HG03280 (cell line): ENCODE results near the gene LRRC10.

Experiments
- ATAC-seq: cut with Tn5 transposase; IDR thresholded peaks from one replicate; pipeline ENCODE4 v1.9.1; 2021; ENCODE audit warnings: mild to moderate bottlenecking, moderate library complexity; ENCODE audit not compliant: unreplicated experiment

Gene LRRC10

GRCh38 chr12:69610729-69611128 is at the start of gene LRRC10:
LRRC10 (minus strand) TSS chr12:69610907; CDS start chr12:69610838, 69 bp downstream.
- no peak for ATAC-seq

DNA sequence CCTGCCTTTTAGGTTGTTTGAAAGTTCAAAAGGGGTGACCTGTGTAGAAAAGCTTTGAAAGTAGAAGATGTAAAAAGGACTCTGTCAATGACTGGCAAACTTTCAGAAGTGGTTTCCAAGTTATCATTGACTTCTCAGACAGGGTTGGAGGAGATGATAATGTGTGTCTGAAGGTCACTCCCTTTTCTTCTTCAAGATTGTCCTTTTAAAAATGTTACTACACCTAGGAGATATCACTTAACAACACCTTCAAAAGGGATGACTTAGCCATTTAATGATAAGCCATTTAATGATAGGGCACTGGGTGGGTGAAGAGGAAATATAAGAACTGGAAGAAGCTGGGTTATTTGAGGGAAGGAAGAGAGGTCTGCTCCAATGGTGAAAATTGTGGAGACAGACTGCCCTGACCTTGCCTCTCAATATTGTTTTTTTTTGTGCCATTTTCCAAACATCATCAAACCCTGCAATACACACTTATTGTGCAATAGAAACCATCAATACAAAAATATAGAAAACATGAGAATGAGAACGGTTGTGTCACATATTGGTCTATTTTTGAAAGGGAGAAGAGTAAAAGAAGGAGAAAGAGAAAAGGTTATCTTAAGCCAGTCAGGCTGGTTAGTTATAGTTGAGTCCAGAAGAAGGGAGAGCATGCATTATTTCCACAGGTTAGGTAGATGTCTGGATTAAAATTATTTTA is 49.6 kb upstream of the LRRC10 start:
- ATAC-seq: no peak

DNA sequence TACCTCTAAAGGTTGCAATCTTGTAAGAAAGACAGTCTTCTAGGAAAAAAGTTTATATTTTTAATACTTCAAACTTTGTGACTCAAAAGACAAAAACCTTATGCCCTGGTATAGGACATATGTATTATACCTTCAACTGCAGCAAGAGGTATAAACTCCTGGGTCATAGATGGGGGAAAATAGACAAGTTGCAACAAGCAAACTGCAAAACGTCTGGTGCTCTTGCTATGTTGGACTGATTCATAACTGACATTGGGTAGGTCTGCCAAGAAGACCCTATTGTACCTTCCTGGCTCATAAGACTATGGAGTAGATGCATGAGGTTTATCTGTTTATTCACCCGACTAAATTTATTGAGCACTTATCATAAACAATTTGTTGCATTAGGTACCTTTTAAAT is 47.5 kb upstream of the LRRC10 start:
- ATAC-seq: no peak

- ATAC-seq: no peak
Observed at GRCh38 chr12:69657376-69658137, 46.9 kb upstream of the LRRC10 start.

DNA sequence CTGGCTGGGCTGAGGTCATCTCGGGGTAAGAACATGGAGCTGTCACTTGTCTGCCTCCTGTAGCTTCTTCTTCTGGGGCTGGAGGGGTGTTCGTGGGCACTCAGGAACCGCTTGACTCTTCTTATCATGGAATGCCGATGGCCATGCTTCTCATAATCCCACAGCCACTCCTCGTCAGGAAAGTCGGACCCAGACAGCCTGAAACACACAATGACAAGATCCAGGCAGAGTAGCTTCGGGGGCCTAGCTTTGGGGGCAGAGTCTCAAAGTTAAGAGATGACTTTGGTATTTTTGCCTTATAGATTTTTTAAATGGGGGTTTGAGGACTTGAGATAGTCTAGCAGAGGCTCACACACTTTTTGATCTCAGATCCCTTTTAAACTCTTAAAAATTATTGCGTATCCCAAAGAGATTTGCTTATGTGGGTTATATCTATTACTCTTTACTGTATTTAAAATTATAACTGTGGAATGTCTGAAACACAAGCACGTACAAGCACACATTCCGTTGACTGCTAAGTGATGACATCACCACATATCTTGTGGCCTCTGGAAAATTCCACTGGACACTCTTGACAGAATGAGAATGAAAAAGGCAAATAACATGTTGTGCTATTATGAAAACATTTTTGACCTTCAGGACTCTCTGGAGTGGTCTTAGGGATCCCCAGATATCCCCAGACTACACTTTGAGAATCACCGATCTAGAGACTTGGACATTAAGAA is 45.1 kb upstream of the LRRC10 start:
- ATAC-seq: no peak

- no peak for ATAC-seq
Observed at GRCh38 chr12:69653703-69654102, 43.0 kb upstream of the LRRC10 start.

GRCh38 chr12:69651922-69652321 is 41.2 kb upstream of the LRRC10 start:
- no peak for ATAC-seq

- ATAC-seq: no peak
Observed at GRCh38 chr12:69649529-69649928, 38.8 kb upstream of the LRRC10 start.

GRCh38 chr12:69648476-69648875 is 37.8 kb upstream of the LRRC10 start:
- no peak for ATAC-seq

- ATAC-seq: no peak
Observed at GRCh38 chr12:69647178-69647577, 36.5 kb upstream of the LRRC10 start.

DNA sequence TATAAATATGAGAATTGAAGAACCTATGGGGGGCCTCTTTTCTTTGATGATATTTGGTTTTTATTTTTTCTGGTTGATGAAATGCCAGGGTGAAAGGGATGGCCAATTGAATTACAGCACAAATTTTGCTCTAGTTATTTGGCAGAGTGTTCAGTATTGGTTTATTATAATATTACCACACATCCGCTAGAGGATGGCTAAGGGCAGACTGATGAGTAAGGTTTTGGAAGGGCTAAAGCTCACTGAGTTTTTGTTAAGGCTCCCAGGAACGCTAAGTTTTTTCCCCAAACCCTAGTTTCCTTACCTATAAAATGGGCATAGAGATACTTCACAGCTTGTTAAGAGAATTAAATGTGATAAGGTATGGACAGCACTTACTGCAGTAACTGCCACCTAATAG is 34.3 kb upstream of the LRRC10 start:
- ATAC-seq: no peak

DNA sequence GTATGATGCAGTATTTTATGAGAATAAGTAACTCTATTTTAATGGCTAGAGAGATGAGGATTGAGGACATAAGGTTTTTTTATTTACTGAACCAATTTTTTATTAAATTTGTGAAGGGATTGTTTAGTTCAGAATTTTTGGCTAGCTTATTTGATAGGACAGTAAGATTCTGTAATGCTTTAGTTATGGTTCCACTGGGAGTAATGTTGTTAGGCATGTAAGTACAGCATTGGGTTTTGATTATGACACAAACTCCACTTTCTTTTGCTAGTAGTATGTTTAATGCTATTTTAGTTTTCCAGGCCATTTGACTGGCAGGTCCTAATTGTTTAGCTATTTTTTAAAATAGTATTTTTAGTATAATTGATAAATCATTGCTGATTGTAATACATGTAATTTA is 33.8 kb upstream of the LRRC10 start:
- ATAC-seq: no peak

DNA sequence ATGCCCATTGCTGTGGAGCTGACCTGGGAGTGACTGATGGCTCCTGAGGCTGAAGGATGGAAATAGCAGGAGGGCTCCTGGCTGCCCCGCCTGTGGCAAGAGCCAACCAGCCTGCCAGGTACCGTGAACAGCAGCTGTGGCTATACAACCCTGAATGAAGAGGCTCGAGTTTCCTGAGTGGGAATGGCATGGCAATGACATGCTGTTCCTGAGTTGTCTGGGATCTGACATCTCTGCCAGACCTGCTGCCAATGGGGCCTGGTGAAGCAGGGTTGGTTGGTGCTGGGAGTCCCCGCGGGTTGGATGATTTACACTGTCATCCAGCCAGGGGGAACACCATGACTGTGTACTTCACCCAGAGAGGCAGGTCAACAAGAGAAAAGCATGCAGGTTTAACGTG is 31.8 kb upstream of the LRRC10 start:
- ATAC-seq: no peak

DNA sequence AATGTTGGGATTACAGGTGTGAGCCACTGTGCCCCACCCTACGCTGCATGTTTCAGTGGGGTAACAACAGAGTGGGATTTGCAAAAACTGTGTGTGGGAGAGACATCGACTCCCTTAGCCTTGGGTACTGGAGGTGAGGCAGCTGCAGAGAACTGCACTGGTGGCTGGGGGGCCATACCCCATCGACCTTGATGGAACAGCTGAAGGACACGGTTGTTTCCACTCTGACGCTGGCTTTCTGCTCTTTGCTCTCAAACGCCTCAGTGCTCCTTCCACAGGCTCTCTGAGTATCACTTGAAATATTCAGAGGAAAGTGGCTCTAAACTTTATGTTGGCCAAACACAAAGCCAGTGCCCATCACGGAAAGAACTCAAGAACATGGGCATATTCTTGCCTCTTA is 30.8 kb upstream of the LRRC10 start:
- no peak for ATAC-seq

- peak; percentile 92 for ATAC-seq
Observed at GRCh38 chr12:69639400-69640016, 28.8 kb upstream of the LRRC10 start.

GRCh38 chr12:69633061-69633460 is 22.4 kb upstream of the LRRC10 start:
- ATAC-seq: no peak

DNA sequence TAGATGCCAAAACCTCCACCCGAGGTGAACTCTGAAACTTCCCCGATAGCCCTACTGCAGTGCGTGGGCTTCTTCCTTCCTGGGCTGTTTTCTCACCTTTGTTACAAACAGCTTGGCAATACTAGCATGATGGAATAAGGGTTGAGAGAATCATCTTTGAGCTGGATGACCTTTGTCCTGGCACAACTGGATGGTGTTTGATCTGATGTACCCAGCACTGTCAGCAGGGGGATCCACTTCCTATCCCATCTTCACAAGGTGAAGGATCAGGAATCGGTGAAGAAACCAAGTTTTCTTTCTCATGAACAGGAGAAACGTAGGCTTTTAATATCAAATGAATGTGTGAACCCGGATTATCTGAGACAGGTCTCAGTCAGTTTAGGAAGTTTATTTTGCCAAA is 19.5 kb upstream of the LRRC10 start:
- ATAC-seq: no peak

- ATAC-seq: no peak
Observed at GRCh38 chr12:69627501-69627900, 16.8 kb upstream of the LRRC10 start.

DNA sequence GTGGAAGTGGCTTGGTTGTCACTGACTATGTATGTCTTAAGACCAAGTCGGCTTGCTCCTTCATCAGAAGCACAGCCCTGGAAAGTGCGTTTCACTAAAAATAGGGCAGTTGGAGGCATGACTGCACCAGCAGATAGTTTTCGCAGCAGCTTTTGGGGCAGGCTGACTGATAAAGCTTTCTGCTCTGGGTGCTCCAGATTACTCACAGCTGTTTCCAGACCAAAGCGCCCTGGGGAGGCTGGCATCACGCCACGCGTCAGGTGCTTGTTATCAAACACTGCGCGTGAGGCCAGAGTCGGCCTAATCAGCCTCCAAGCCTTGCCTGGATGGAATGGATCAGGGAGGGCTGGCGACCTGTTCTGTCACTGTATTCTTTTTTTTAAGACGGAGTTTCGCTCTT is 13.3 kb upstream of the LRRC10 start:
- no peak for ATAC-seq

- ATAC-seq: no peak
Observed at GRCh38 chr12:69621551-69621950, 10.8 kb upstream of the LRRC10 start.

DNA sequence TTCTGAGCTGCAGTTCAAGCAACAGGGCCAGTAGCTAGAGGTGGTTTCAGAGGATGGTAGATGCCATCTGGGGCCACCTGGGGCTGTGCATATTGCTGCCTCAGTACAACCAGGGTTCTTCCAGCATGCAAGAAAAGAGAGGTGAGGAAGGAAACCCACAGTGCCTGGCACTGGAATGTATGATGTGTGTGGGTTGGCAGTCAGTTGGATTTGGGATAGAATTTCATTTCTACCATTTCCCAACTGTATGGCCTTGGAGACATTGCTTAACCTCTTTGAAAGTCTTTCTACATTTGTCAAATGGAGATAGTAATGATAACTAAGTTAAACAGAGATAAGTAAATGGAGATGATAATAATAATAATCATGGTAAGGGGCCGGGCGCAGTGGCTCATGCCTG is 10.2 kb upstream of the LRRC10 start:
- ATAC-seq: no peak
